ENCODE results near the gene METTL26.
A peak's percentile ranks its signal among the peaks of the same experiment; 100 is the strongest.

METTL26 gene

DNA sequence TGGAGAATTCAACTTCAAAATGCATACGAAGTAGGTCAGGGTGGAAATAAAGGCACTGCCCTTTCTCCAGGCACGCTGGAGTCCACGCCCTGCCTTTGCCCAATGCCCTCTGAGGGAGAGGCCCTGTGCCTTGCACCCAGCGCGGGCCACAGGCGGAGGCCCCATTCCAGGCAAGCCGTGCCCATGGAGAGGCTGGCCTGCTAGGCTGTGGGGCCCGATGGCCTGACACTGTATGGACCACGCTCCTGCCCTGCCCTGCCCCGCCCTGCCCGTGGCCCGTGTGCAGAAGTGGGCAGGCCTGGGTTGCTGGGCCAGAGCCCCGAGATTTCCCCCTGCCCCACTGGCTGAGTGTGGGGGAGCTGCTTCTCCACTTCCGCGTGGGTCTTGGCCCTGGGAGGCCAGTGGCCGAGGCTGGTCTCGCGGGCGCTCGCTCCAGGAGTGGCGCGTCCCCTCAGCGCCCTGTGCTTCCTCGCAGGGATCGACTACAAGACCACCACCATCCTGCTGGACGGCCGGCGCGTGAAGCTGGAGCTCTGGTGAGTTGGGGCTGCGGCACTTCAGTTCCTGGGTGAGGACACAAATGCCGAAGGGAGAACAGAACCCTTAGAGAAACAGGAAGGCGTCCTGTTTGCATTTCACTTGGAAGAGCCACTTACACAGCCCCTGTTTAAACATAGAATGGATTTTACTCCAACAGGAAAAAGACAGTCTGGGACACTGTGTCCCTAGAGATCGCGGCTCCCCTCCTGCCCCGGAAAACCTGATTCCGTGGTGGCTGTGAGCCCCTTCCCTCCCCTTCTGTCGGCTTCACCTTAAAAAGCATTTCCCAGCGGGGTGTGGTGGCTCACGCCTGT is 19.1 kb downstream of the METTL26 start:
- POLR2A ChIA-PET = no interaction called here
- CTCF ChIA-PET = no interaction called here
- TF ChIP-seq, protein P1, sequence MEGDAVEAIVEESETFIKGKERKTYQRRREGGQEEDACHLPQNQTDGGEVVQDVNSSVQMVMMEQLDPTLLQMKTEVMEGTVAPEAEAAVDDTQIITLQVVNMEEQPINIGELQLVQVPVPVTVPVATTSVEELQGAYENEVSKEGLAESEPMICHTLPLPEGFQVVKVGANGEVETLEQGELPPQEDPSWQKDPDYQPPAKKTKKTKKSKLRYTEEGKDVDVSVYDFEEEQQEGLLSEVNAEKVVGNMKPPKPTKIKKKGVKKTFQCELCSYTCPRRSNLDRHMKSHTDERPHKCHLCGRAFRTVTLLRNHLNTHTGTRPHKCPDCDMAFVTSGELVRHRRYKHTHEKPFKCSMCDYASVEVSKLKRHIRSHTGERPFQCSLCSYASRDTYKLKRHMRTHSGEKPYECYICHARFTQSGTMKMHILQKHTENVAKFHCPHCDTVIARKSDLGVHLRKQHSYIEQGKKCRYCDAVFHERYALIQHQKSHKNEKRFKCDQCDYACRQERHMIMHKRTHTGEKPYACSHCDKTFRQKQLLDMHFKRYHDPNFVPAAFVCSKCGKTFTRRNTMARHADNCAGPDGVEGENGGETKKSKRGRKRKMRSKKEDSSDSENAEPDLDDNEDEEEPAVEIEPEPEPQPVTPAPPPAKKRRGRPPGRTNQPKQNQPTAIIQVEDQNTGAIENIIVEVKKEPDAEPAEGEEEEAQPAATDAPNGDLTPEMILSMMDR (IDR thresholded peaks at IDR 0.05; ENCODE audit: insufficient read depth, low read length, missing control alignments) = no peak
- H3K4me3 ChIP-seq (ENCODE audit: low read depth, low read length) = no peak overlapping the region
- DNase-seq (ENCODE audit: low read depth, low spot score) = no peak

DNA sequence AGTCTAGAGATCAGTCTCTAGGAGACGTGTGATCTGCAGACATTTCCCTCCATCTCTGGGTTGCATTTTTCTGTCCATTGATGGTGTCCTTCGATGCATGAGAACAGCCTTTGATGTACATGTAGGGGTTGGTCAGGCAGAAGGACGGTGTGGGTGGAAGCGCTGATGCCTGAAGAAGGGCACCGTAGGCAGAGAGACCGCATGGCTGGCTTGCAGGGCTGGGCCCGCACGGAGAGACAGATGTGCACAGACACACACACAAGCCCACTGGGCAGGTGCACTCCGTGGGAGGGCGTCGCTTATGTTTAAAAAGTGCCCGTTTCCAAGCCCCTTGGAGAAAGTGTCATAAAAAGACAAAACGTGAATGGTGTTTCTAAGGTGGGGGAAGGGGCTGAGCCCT is 21.0 kb downstream of the METTL26 start:
- TF ChIP-seq, protein P1 (IDR thresholded peaks at IDR 0.05; ENCODE audit: insufficient read depth, low read length, missing control alignments) = no peak

DNA sequence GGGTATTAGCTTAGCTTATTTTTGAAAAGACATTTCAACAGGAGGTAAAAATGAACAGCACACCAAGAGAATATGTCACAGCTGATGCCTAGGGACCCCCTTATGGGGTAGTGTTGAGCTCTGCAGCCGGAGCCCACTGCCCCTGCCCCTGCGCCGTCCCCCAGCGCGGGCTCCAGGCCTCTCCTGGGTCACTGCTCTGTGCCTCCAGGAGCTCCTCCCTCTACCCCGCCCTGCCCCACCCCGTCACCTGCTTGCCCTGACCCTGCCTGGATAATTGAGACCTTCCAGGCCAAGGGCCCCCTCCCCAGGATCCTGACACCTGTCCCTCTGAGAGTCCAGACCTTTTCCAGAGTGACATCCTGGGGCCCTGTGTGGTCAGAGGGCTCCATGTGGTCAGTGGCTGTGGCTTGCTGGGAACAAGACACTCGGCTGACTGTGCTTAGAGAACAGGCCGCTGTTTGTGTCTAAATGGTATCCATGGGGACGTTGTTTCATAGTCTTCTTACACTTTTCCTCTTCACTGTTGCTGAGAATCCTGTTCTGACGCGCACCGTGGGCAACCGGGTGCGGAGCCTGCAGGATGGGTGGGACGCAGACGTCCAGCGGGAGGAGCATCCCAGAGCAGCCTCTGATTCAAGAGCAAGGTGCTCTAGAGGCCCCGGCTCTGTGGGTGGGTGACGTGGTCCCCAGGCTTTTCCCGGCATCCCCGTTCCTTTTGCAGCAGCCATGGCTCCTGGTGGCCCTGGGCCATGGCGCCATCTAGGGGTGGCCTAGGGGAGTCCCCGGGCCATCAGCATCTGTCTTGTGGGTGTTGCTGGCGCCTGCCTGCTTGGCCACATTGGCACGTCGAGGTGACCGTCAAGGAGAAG is 25.4 kb downstream of the METTL26 start:
- ChIA-PET POLR2A (no interaction called here), CTCF (interaction anchor here (1.5 to 1.8 kb wide), 2 partner anchors 12 to 31 kb away, joined by 4 read pairs; no protein-coding TSS in a partner anchor)
- TF ChIP-seq, protein P1 (IDR thresholded peaks at IDR 0.05; ENCODE audit: insufficient read depth, low read length, missing control alignments) = peak; percentile 19
- no peak for DNase-seq (ENCODE audit: low read depth, low spot score)
- H3K4me3 ChIP-seq (ENCODE audit: low read depth, low read length) = no peak overlapping the region

More for the DNA sequence above, 21.0 kb downstream of the METTL26 start:
- ChIA-PET CTCF (no interaction called here), POLR2A (no interaction called here)
- no peak overlapping the region for H3K4me3 ChIP-seq (ENCODE audit: low read depth, low read length)
- no peak for DNase-seq (ENCODE audit: low read depth, low spot score)

DNA sequence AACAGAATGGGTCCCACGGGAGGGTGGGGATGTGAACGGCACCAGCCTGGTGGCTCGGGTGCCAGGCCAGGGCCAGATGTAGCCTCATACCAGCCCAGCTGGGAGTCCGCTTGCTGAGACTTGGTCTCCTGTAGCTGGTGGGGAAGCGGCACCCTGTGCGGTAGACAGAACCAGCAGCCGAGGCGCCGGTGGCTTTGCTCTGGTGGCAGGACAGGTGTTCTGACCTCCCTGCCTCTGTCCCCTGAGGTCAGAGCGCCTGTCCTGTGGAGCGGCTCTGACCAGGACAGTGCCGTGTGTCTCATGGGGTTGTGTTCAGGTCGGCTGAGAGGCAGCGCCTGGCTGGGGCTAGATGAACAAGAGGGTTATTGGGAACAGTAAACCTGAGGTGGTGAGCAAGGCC is 26.1 kb downstream of the METTL26 start:
- H3K4me3 ChIP-seq (ENCODE audit: low read depth, low read length) = no peak overlapping the region
- DNase-seq (ENCODE audit: low read depth, low spot score) = no peak
- POLR2A ChIA-PET = no interaction called here
- TF ChIP-seq, protein P1 (IDR thresholded peaks at IDR 0.05; ENCODE audit: insufficient read depth, low read length, missing control alignments) = no peak
- CTCF ChIA-PET = interaction anchor here (1.5 to 1.8 kb wide), 2 partner anchors 12 to 30 kb away, joined by 4 read pairs; no protein-coding TSS in a partner anchor

DNA sequence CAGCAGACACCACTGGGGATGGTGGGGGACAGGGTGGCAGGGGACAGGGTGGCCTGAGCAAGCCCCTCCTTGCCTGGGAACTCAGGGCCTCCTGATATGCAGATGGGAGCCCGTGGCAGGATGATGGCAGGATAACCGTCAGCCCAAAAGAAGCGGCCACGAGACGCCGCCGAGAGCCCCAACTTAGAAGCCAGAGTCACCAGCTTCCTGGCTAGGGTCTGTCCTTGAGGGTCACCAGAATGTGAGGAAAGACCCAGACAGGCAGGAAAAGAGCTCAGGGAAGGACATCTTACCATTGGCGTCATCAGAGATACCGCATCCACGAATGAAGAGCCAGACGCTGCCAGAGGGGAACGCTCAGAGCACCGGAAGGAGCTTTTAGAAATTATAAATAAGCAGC is 26.8 kb downstream of the METTL26 start:
- ChIA-PET POLR2A (no interaction called here), CTCF (interaction anchor here (1.8 kb wide), 1 partner anchor 30 kb away, joined by 4 read pairs; no protein-coding TSS in a partner anchor)
- no peak for DNase-seq (ENCODE audit: low read depth, low spot score)
- TF ChIP-seq, protein P1 (IDR thresholded peaks at IDR 0.05; ENCODE audit: insufficient read depth, low read length, missing control alignments) = no peak
- no peak overlapping the region for H3K4me3 ChIP-seq (ENCODE audit: low read depth, low read length)

DNA sequence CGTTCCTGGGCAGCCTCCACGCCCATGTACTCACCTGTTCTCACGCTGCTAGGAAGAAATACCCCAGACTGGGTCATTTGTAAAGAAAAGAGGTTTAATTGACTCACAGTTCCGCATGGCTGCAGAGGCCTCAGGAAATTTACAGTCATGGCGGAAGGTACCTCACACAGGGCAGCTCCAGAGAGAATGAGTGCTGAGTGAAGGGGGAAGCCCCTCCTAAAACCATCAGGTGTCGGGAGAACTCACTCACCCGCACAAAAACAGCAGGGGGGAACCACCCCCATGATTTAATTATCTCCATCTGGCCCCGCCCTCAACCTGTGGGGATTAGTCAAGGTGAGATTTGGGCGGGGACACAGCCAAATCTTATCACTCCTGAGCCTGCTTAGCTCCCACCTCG is 28.1 kb downstream of the METTL26 start:
- no peak for DNase-seq (ENCODE audit: low read depth, low spot score)
- TF ChIP-seq, protein P1 (IDR thresholded peaks at IDR 0.05; ENCODE audit: insufficient read depth, low read length, missing control alignments) = no peak
- CTCF ChIA-PET = interaction anchor here (0.8 kb wide), 1 partner anchor 12 kb away, joined by 3 read pairs; no protein-coding TSS in a partner anchor
- no peak overlapping the region for H3K4me3 ChIP-seq (ENCODE audit: low read depth, low read length)
- POLR2A ChIA-PET = no interaction called here
